ENCODE results near the gene AUH.

- TF ChIP-seq RAD21 (IDR thresholded peaks at IDR 0.05; ENCODE audit: low read depth) (no peak), NFIC (IDR thresholded peaks at IDR 0.05) (no peak), TAF1 (IDR thresholded peaks at IDR 0.05; ENCODE audit: low read depth) (no peak), TEAD4 (IDR thresholded peaks at IDR 0.05) (no peak)
Observed at GRCh38 chr9:91398926-91399325, 37.2 kb upstream of the AUH start.

All from Ishikawa (cell line).